DND-41 (cell line): ENCODE measurements around the gene KRTAP21-3.

Source experiments
- ATAC-seq: fragments of 200-7000 bp; cut with Tn5 transposase; 3 replicates; pipeline ENCODE4 v1.9.1; 2021; ENCODE audit warnings: low read depth; ENCODE audit not compliant: insufficient read depth
- DNase-seq: peaks from one replicate; pipeline ENCODE4 v3.0.0-alpha.2; 2020
- H2AFZ ChIP-seq: 2 replicates; pipeline ENCODE4 v1.6.0; 2012; ENCODE audit warnings: low read depth, low read length
- H3K27ac ChIP-seq: 2 replicates; pipeline ENCODE4 v1.5.1; 2012; ENCODE audit warnings: low read length, inconsistent platforms
- H3K27me3 ChIP-seq: fragments of 200-600 bp; sonication (generic); 2 replicates; pipeline ENCODE4 v1.6.0; 2012; ENCODE audit warnings: low read length, mild to moderate bottlenecking, inconsistent platforms; ENCODE audit not compliant: insufficient read depth, poor library complexity
- H3K36me3 ChIP-seq: 2 replicates; pipeline ENCODE4 v1.5.1; 2012; ENCODE audit warnings: low read length, inconsistent platforms; ENCODE audit not compliant: insufficient read depth
- H3K4me1 ChIP-seq: 2 replicates; pipeline ENCODE4 v1.5.1; 2012; ENCODE audit warnings: mild to moderate bottlenecking, low read length; ENCODE audit not compliant: insufficient read depth
- H3K4me2 ChIP-seq: 2 replicates; pipeline ENCODE4 v1.6.0; 2012; ENCODE audit warnings: mild to moderate bottlenecking, moderate library complexity, low read length, inconsistent platforms; ENCODE audit not compliant: insufficient read depth
- H3K4me3 ChIP-seq, 2 experiments: fragments of 200-600 bp in 1 of 2; shearing (Covaris generic) in 1 of 2; 2 replicates each; pipeline ENCODE4 v1.5.1; 2012 to 2016; ENCODE audit warnings: inconsistent platforms in 2 of 2, low read length in 2 of 2, mild to moderate bottlenecking in 2 of 2, low read depth in 1 of 2, moderate library complexity in 1 of 2
- H3K79me2 ChIP-seq: 2 replicates; pipeline ENCODE4 v1.6.0; 2012; ENCODE audit warnings: low read length, inconsistent platforms; ENCODE audit not compliant: insufficient read depth
- H3K9ac ChIP-seq: 2 replicates; pipeline ENCODE4 v1.6.0; 2012; ENCODE audit warnings: low read depth, mild to moderate bottlenecking, inconsistent platforms, low read length, moderate library complexity
- H3K9me3 ChIP-seq: 2 replicates; pipeline ENCODE4 v1.5.1; 2012; ENCODE audit warnings: low read length, moderate library complexity, mild to moderate bottlenecking, inconsistent platforms; ENCODE audit not compliant: insufficient read depth, severe bottlenecking
- H4K20me1 ChIP-seq: 2 replicates; pipeline ENCODE4 v1.6.0; 2012; ENCODE audit warnings: low read length; ENCODE audit not compliant: insufficient read depth
- CTCF ChIP-seq: IDR thresholded peaks from 2 replicates; pipeline ENCODE4 v1.5.1; 2012; ENCODE audit warnings: borderline replicate concordance, low read length, moderate library complexity, mild to moderate bottlenecking; ENCODE audit not compliant: poor library complexity, severe bottlenecking; ENCODE audit errors: extremely low read depth
- EZH2 ChIP-seq: IDR thresholded peaks from 3 replicates; pipeline ENCODE4 v1.6.1; 2012; ENCODE audit warnings: borderline replicate concordance, low read depth, mild to moderate bottlenecking, moderate library complexity, low read length, inconsistent platforms; ENCODE audit not compliant: severe bottlenecking

KRTAP21-3 gene

GRCh38 chr21:30747159-30747558 is 28.6 kb upstream of the KRTAP21-3 start, which contains the start of gene KRTAP21-2:
Gene KRTAP21-2 (minus strand): TSS chr21:30747259. CDS start chr21:30747202, 57 bp downstream.
- Histone ChIP-seq H3K27ac (no peak within 1 kb of the TSS), H3K79me2 (no peaks in the 10 kb centered on the region), H4K20me1 (no peaks in the 10 kb centered on the region), H3K4me2 (no peak within 1 kb of the TSS), H3K36me3 (no peaks in the 10 kb centered on the region), H3K4me3 (no peak within 1 kb of the TSS), H3K9me3 (no peaks in the 10 kb centered on the region), H2AFZ (no peak within 1 kb of the TSS), H3K4me1 (no peaks in the 10 kb centered on the region), H3K9ac (no peak within 1 kb of the TSS), H3K27me3 (no peaks in the 10 kb centered on the region)
- ATAC-seq: no peak
- DNase-seq: no peak
- no peak for TF ChIP-seq EZH2
- no peak for TF ChIP-seq CTCF

GRCh38 chr21:30740462-30740861 is 21.9 kb upstream of the KRTAP21-3 start:
- DNase-seq (no peak), ATAC-seq (no peak)
- H3K4me2 ChIP-seq: no peak overlapping the region
- no peaks in the 10 kb centered on the region for H3K36me3 ChIP-seq
- H3K9me3 ChIP-seq: no peaks in the 10 kb centered on the region
- H3K79me2 ChIP-seq: no peaks in the 10 kb centered on the region
- H3K27ac ChIP-seq: no peak overlapping the region
- H3K4me3 ChIP-seq: no peak overlapping the region
- no peak overlapping the region for H2AFZ ChIP-seq
- no peaks in the 10 kb centered on the region for H4K20me1 ChIP-seq
- no peaks in the 10 kb centered on the region for H3K4me1 ChIP-seq
- TF ChIP-seq EZH2 (no peak), CTCF (no peak)
- no peaks in the 10 kb centered on the region for H3K27me3 ChIP-seq
- no peak overlapping the region for H3K9ac ChIP-seq

DNA sequence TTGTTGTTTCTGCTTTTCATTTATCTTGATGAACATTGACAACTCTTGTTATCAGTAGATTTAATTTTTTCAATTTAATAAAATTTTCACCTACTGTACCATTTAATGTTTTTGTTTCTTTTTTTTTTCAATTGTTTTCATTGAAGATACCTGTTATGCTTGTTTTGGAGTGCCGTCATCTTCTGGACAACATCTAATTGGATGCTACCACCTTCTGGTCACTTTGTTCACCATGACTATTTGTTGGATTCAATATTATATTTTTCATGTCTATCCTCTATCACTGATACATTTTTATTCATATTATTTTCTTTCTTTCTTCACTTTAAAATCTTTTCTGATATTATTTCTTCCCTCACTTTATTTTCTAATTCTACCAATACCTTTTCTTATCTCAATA is 14.4 kb upstream of the KRTAP21-3 start:
- no peak for TF ChIP-seq EZH2
- Histone ChIP-seq H3K9ac (no peak overlapping the region), H3K4me3 (no peak overlapping the region), H3K27ac (no peak overlapping the region), H3K9me3 (no peaks in the 10 kb centered on the region), H3K79me2 (no peaks in the 10 kb centered on the region), H2AFZ (no peak overlapping the region), H4K20me1 (no peaks in the 10 kb centered on the region), H3K4me1 (no peaks in the 10 kb centered on the region), H3K27me3 (no peaks in the 10 kb centered on the region), H3K36me3 (no peaks in the 10 kb centered on the region), H3K4me2 (no peak overlapping the region)
- ATAC-seq (no peak), DNase-seq (no peak)

GRCh38 chr21:30726726-30727125 is 8.1 kb upstream of the KRTAP21-3 start:
- no peaks in the 10 kb centered on the region for H3K4me1 ChIP-seq
- H3K9me3 ChIP-seq: no peaks in the 10 kb centered on the region
- no peak overlapping the region for H3K4me3 ChIP-seq
- H2AFZ ChIP-seq: no peak overlapping the region
- no peak overlapping the region for H3K9ac ChIP-seq
- no peaks in the 10 kb centered on the region for H3K36me3 ChIP-seq
- ATAC-seq (no peak), DNase-seq (no peak)
- H3K27me3 ChIP-seq: no peaks in the 10 kb centered on the region
- TF ChIP-seq EZH2: no peak
- no peak overlapping the region for H3K27ac ChIP-seq
- H4K20me1 ChIP-seq: no peaks in the 10 kb centered on the region
- H3K79me2 ChIP-seq: no peaks in the 10 kb centered on the region
- no peak overlapping the region for H3K4me2 ChIP-seq
